ENCODE measurements around the gene UBE3C.
"Not testable (repeated sequence)": the region's sequence is repeated elsewhere in the genome, so short reads cannot be mapped to it uniquely, and the experiment has no call there.

UBE3C gene

GRCh38 chr7:157126921-157127320 lies 11.8 kb upstream of the UBE3C start:
- intact Hi-C loops (cut with DNase I): no loop called here
- peak in 1 of 42 donors; percentile 7 for DNase-seq

- no peak for DNase-seq
- intact Hi-C loops (cut with DNase I): no loop called here
Measured at GRCh38 chr7:157129200-157129599, 9.5 kb upstream of the UBE3C start.

GRCh38 chr7:157129907-157130460 lies 8.7 kb upstream of the UBE3C start:
- DNase-seq: peak in 1 of 42 donors; percentile 15
- intact Hi-C loops (cut with DNase I): no loop called here

GRCh38 chr7:157130849-157131248 lies 7.9 kb upstream of the UBE3C start:
- intact Hi-C loops (cut with DNase I); DNase-seq: not testable (repeated sequence)

GRCh38 chr7:157132796-157133195 lies 5.9 kb upstream of the UBE3C start:
- intact Hi-C loops (cut with DNase I): no loop called here
- no peak for DNase-seq

- intact Hi-C loops (cut with DNase I): no loop called here
- DNase-seq: no peak
Measured at GRCh38 chr7:157133304-157133703, 5.4 kb upstream of the UBE3C start.

GRCh38 chr7:157136372-157136771 lies 2.4 kb upstream of the UBE3C start:
- no peak for DNase-seq
- intact Hi-C loops (cut with DNase I): loop anchor here (5.0 kb wide), 1 partner anchor 201 kb away; the partner anchor contains the start of gene DNAJB6

- intact Hi-C loops (cut with DNase I): loop anchor here (5.0 kb wide), 1 partner anchor 199 kb away; the partner anchor contains the start of gene DNAJB6
- no peak for DNase-seq
Measured at GRCh38 chr7:157138101-157138423, 664 bp upstream of the UBE3C start.

- intact Hi-C loops (cut with DNase I): loop anchor here (5.0 kb wide), 1 partner anchor 198 kb away; the partner anchor contains the start of gene DNAJB6
- DNase-seq: peak in 34 of 42 donors; percentile 1 to 61 (median 34)
Measured at GRCh38 chr7:157139111-157139809, 534 bp downstream of the UBE3C start.

- intact Hi-C loops (cut with DNase I): loop anchor here (5.0 to 10.0 kb wide), 3 partner anchors 185 to 245 kb away; partner anchors contain the start of genes DNAJB6 and LMBR1
- DNase-seq: peak in 1 of 42 donors; percentile 27
Measured at GRCh38 chr7:157139810-157140510, 1.2 kb downstream of the UBE3C start.

- peak in 2 of 42 donors; percentile 16 to 22 for DNase-seq
- intact Hi-C loops (cut with DNase I): loop anchor here (10.0 kb wide), 2 partner anchors 186 to 246 kb away; partner anchors contain the start of gene LMBR1
Measured at GRCh38 chr7:157140511-157140905, 1.8 kb downstream of the UBE3C start.

- peak in 2 of 42 donors; percentile 21 to 32 for DNase-seq
- intact Hi-C loops (cut with DNase I): loop anchor here (10.0 kb wide), 2 partner anchors 187 to 247 kb away; partner anchors contain the start of gene LMBR1
Measured at GRCh38 chr7:157141525-157142060, 2.9 kb downstream of the UBE3C start.

GRCh38 chr7:157143788-157144187 lies 5.1 kb downstream of the UBE3C start:
- intact Hi-C loops (cut with DNase I): loop anchor here (10.0 kb wide), 2 partner anchors 189 to 249 kb away; partner anchors contain the start of gene LMBR1
- peak in 1 of 42 donors; percentile 39 for DNase-seq

- intact Hi-C loops (cut with DNase I): loop anchor here (10.0 kb wide), 2 partner anchors 195 to 255 kb away; partner anchors contain the start of gene LMBR1
Measured at GRCh38 chr7:157149317-157149716, 10.6 kb downstream of the UBE3C start.

GRCh38 chr7:157150882-157151281 lies 12.2 kb downstream of the UBE3C start:
- DNase-seq: peak in 11 of 42 donors; percentile 12 to 55 (median 32)
- intact Hi-C loops (cut with DNase I): no loop called here

More at GRCh38 chr7:157149317-157149716, 10.6 kb downstream of the UBE3C start:
- no peak for DNase-seq

GRCh38 chr7:157151626-157152339 lies 13.1 kb downstream of the UBE3C start:
- intact Hi-C loops (cut with DNase I): no loop called here
- DNase-seq: peak in 2 of 42 donors; percentile 14 to 37

- intact Hi-C loops (cut with DNase I): no loop called here
- DNase-seq: no peak
Measured at GRCh38 chr7:157152391-157152937, 13.7 kb downstream of the UBE3C start.

- no peak for DNase-seq
- intact Hi-C loops (cut with DNase I): no loop called here
Measured at GRCh38 chr7:157153260-157153659, 14.5 kb downstream of the UBE3C start.
